ENCODE data around the gene KLHL36.

DNA sequence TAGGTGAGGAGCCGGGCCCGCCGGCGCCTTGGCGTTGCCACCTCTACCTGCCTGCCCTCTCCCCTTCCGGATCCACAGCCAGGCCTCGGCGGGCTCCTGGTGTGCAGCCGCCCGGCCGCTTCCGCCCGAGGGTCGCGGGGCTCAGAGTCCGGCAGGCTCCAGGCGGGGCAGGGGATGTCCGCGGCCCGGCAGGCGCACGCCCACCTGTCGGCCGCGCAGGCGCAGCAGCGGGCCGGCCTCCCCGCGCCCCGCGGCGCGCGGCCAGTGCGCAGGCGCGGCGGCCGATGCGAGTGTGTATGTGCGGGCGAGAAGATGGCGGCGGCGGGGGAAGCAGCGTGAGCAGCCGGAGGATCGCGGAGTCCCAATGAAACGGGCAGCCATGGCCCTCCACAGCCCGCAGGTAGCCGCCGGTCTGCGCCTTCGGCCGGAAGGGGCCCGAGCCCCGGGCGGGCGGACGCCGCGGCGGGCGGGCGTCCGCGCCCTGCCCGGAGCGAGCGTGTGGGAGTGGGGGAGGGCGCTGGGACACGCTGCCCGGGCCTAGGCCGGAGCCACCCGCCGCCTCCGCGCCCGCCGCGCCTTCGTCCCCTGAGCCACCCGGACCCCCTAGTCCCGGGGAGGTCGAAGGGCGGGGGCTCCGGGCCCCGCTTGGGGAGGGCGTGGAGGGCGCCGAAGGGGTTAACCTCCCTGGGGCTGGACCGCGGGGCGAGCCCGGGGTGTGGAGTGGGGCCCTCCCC is 51.6 kb downstream of the KLHL36 start, which contains the start of gene USP10:
- TF ChIP-seq, protein P1, sequence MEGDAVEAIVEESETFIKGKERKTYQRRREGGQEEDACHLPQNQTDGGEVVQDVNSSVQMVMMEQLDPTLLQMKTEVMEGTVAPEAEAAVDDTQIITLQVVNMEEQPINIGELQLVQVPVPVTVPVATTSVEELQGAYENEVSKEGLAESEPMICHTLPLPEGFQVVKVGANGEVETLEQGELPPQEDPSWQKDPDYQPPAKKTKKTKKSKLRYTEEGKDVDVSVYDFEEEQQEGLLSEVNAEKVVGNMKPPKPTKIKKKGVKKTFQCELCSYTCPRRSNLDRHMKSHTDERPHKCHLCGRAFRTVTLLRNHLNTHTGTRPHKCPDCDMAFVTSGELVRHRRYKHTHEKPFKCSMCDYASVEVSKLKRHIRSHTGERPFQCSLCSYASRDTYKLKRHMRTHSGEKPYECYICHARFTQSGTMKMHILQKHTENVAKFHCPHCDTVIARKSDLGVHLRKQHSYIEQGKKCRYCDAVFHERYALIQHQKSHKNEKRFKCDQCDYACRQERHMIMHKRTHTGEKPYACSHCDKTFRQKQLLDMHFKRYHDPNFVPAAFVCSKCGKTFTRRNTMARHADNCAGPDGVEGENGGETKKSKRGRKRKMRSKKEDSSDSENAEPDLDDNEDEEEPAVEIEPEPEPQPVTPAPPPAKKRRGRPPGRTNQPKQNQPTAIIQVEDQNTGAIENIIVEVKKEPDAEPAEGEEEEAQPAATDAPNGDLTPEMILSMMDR (conservative IDR thresholded peaks at IDR 0.05; ENCODE audit: low read length): no peak
- TF ChIP-seq EZH2phosphoT487 (IDR thresholded peaks at IDR 0.05; ENCODE audit: borderline replicate concordance, low read depth, low read length): no peak

Data from OCI-LY7 (cell line).